Measurements from ENCODE around the gene ZNF835. TPM values are rescaled to one million over a fixed set of nuclear protein-coding genes. Genes with fewer than 3 reads are reported as not detected.

ZNF835 gene
- total RNA-seq, 1 donor from 2014 or later: 2.2 TPM

- peak; percentile 78 for DNase-seq (ENCODE audit: low spot score)
These were observed 7.5 kb downstream of the ZNF835 start for GRCh38 chr19:56663931-56664500.

DNA sequence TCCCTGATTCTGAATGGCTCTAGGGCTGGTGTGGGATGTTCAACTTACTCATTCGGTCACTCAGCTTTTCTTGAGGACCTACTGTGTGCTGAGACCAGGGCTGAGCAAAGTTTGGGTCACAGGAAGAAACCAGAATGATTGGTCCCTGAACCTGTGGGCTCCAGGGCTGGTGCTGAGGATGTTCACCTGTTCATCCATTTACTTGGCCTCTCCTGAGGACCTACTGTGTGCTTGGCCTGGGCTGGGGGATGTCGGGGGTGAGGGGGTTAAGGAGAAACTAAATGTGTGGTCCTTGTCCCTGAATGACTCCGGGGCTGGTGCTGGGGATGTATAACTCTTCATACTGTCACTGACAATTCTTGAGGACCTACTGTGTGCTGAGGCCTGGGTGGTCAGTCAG lies 10.3 kb downstream of the ZNF835 start:
- peak; percentile 51 for DNase-seq (ENCODE audit: low spot score)

GRCh38 chr19:56660381-56661107 lies 11.0 kb downstream of the ZNF835 start:
- DNase-seq (ENCODE audit: low spot score): peak; percentile 82

GRCh38 chr19:56654151-56654550 lies 17.4 kb downstream of the ZNF835 start:
- peak; percentile 11 for DNase-seq (ENCODE audit: low spot score)

- peak; percentile 26 for DNase-seq (ENCODE audit: low spot score)
These were observed 28.0 kb downstream of the ZNF835 start for GRCh38 chr19:56643460-56643955.

GRCh38 chr19:56642711-56643459 lies 28.7 kb downstream of the ZNF835 start, which contains the start of gene SMIM17:
Gene SMIM17, plus strand, starts transcription at chr19:56643159. Its CDS starts 2,509 bp downstream, at chr19:56645668.
- peak; percentile 77 for DNase-seq (ENCODE audit: low spot score)

DNA sequence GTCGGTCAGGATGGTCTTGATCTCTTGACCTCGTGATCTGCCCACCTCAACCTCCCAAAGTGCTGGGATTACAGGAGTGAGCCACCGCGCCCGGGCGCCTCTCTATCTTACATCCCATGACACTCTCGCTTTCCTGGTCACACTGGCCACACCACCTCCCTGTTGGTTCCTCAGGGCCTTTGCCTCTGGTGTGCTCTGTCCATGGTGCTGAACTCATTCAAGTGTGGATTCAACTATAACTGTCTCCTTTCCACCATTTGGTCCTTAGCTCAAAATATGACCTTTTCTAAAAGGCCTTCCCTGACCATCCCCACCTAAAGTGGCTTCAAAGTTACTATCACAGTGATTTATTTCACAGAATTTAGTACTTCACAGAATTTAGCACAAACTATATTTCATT lies 32.3 kb downstream of the ZNF835 start:
- DNase-seq (ENCODE audit: low spot score): no peak

- peak; percentile 84 for DNase-seq (ENCODE audit: low spot score)
These were observed 33.5 kb downstream of the ZNF835 start for GRCh38 chr19:56637976-56638555.

- no peak for DNase-seq (ENCODE audit: low spot score)
These were observed 38.5 kb downstream of the ZNF835 start for GRCh38 chr19:56633021-56633420.

GRCh38 chr19:56625708-56626107 lies 45.8 kb downstream of the ZNF835 start:
- DNase-seq (ENCODE audit: low spot score): no peak

- no peak for DNase-seq (ENCODE audit: low spot score)
These were observed 48.6 kb downstream of the ZNF835 start for GRCh38 chr19:56623006-56623405.

- no peak for DNase-seq (ENCODE audit: low spot score)
These were observed 49.2 kb downstream of the ZNF835 start for GRCh38 chr19:56622374-56622773.

- DNase-seq (ENCODE audit: low spot score): no peak
These were observed 52.4 kb downstream of the ZNF835 start for GRCh38 chr19:56619121-56619520.

DNA sequence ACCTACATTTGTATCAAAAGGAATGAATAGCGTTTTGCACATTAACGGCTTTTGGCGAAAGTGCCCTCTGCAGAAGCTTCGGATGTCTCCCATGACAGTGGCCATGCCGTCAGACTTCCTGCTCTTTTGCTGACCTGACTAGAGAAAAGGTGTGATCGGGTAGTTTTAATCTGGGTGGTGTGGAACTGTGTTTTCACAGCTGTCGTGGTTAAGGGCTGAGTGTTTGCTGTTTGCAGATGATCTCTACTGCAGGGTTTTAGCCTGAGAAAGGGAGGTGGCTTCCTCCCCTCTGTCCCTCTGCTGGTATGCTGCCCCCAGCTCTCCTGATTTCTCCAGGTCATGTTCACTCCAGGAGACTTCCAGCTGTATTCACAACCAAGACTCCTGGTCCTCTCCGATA lies 54.0 kb downstream of the ZNF835 start:
- DNase-seq (ENCODE audit: low spot score): no peak

- no peak for DNase-seq (ENCODE audit: low spot score)
These were observed 57.9 kb downstream of the ZNF835 start for GRCh38 chr19:56613639-56614038.

DNA sequence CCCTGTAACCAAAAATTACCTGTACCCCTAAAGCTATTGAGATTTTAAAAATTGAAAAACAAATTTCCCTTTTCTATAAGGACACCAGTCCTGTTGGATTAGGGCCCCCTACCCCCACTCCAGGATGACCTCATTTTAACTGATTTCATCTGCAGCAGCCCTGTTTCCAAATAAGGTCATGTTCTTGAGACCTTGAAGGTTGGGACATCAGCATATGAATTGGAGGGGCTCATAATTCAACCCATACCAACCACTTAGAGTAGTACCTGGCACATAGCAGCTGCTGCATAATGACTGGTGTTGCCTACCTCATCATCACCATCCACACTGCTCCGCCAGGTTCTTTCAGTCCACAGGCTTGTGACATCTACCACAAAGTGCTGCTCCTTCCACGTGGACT lies 58.8 kb downstream of the ZNF835 start:
- no peak for DNase-seq (ENCODE audit: low spot score)

Other genes starting within 250 kb of the ZNF835 start
- 3.4 TPM for gene ZNF667, start 194.4 kb downstream of the ZNF835 start, total RNA-seq
- gene ZNF471, start 163.9 kb downstream of the ZNF835 start, total RNA-seq: 6.2 TPM
- 5.6 TPM for gene ZFP28, start 132.8 kb downstream of the ZNF835 start, total RNA-seq
- gene ZNF470, start 104.3 kb downstream of the ZNF835 start, total RNA-seq: 2.4 TPM
- 7.0 TPM for gene ZNF71, start 76.5 kb downstream of the ZNF835 start, total RNA-seq
- 0.51 TPM for gene SMIM17, start 28.6 kb downstream of the ZNF835 start, total RNA-seq
- 13.2 TPM for gene PEG3, start 169.0 kb upstream of the ZNF835 start, total RNA-seq
- gene ZIM2, start 169.0 kb upstream of the ZNF835 start, total RNA-seq: 0.87 TPM

Data from mesenteric fat pad (tissue), 1 donor.